HEK293 (cell line): ENCODE measurements around the gene ZNF35.

Experiments used
- CTCF ChIA-PET: fragments of 350-600 bp; formaldehyde crosslinking; extraction: SDS; loops from one replicate; lab custom pipeline; 2021; ENCODE audit warnings: antibody characterized with exemption; lab: Yijun Ruan, JAX
- POLR2A ChIA-PET: fragments of 300-600 bp; formaldehyde crosslinking; extraction: SDS; loops from one replicate; lab custom pipeline; 2020; ENCODE audit warnings: antibody characterized with exemption, inconsistent platforms; lab: Yijun Ruan, JAX
- H3K27ac ChIP-seq: fragments of 200-500 bp; sonication (Bioruptor generic); 2 replicates; pipeline ENCODE4 v1.5.1; 2014; ENCODE audit warnings: low read depth, low read length, control low read depth, inconsistent platforms; ENCODE audit errors: extremely low read depth
- H3K36me3 ChIP-seq, 2 experiments: fragments of 200-500 bp in 1 of 2; sonication (Bioruptor generic) in 1 of 2; 1 replicate in 1 of 2; 2 replicates in 1 of 2; pipeline ENCODE4 v1.5.1; 2014 to 2017; ENCODE audit warnings: inconsistent platforms in 2 of 2, low read length in 2 of 2; ENCODE audit not compliant: control insufficient read depth in 2 of 2, insufficient read depth in 1 of 2
- H3K4me1 ChIP-seq: fragments of 200-500 bp; sonication (Bioruptor generic); 2 replicates; pipeline ENCODE4 v1.5.1; 2014; ENCODE audit warnings: mild to moderate bottlenecking, low read length, inconsistent platforms; ENCODE audit not compliant: control insufficient read depth, insufficient read depth
- H3K4me3 ChIP-seq: 2 replicates; pipeline ENCODE4 v1.5.1; 2011; ENCODE audit warnings: low read depth, mild to moderate bottlenecking, control low read depth, low read length, moderate library complexity
- H3K9me3 ChIP-seq: fragments of 200-500 bp; sonication (Bioruptor generic); 2 replicates; pipeline ENCODE4 v1.5.1; 2014; ENCODE audit warnings: low read depth, low read length, inconsistent platforms; ENCODE audit not compliant: control insufficient read depth, insufficient read depth
- GLIS1 ChIP-seq: fragments of 450-650 bp; formaldehyde crosslinking; IDR thresholded peaks from 2 replicates; pipeline ENCODE4 v1.5.1; 2016; ENCODE audit warnings: missing biosample characterization, missing genetic modification characterization
- KLF1 ChIP-seq: fragments of 450-650 bp; formaldehyde crosslinking; IDR thresholded peaks from 2 replicates; pipeline ENCODE4 v1.5.1; 2016; ENCODE audit warnings: missing biosample characterization, missing genetic modification characterization
- MZF1 ChIP-seq: fragments of 450-650 bp; formaldehyde crosslinking; IDR thresholded peaks from 2 replicates; pipeline ENCODE4 v1.5.1; 2017; ENCODE audit warnings: missing biosample characterization, missing genetic modification characterization, borderline replicate concordance
- PRDM4 ChIP-seq: fragments of 450-650 bp; formaldehyde crosslinking; IDR thresholded peaks from 2 replicates; pipeline ENCODE4 v1.5.1; 2017; ENCODE audit warnings: missing biosample characterization, missing genetic modification characterization
- TCF7L2 ChIP-seq: IDR thresholded peaks from 2 replicates; pipeline ENCODE4 v1.6.1; 2011; ENCODE audit warnings: low read depth, mild to moderate bottlenecking, inconsistent platforms, low read length, moderate library complexity, borderline replicate concordance
- YY2 ChIP-seq: fragments of 450-650 bp; formaldehyde crosslinking; IDR thresholded peaks from 2 replicates; pipeline ENCODE4 v1.5.1; 2016; ENCODE audit warnings: missing biosample characterization, missing genetic modification characterization
- ZBTB10 ChIP-seq: fragments of 450-650 bp; formaldehyde crosslinking; IDR thresholded peaks from 2 replicates; pipeline ENCODE4 v1.5.1; 2016; ENCODE audit warnings: missing biosample characterization, missing genetic modification characterization
- ZBTB44 ChIP-seq: fragments of 450-650 bp; IDR thresholded peaks from 2 replicates; pipeline ENCODE4 v1.5.1; 2018; ENCODE audit warnings: missing biosample characterization, mild to moderate bottlenecking, missing genetic modification characterization
- ZBTB8A ChIP-seq: fragments of 450-650 bp; formaldehyde crosslinking; IDR thresholded peaks from 2 replicates; pipeline ENCODE4 v1.5.1; 2016; ENCODE audit warnings: missing biosample characterization, missing genetic modification characterization
- ZFHX2 ChIP-seq: fragments of 450-650 bp; formaldehyde crosslinking; conservative IDR thresholded peaks from 2 replicates; pipeline ENCODE4 v1.5.1; 2016; ENCODE audit warnings: missing biosample characterization, missing genetic modification characterization
- ZNF132 ChIP-seq: fragments of 450-650 bp; formaldehyde crosslinking; IDR thresholded peaks from 2 replicates; pipeline ENCODE4 v1.5.1; 2017; ENCODE audit warnings: missing biosample characterization, missing genetic modification characterization, borderline replicate concordance
- ZNF174 ChIP-seq: fragments of 450-650 bp; formaldehyde crosslinking; IDR thresholded peaks from 2 replicates; pipeline ENCODE4 v1.5.0; 2017; ENCODE audit warnings: missing biosample characterization, mild to moderate bottlenecking, missing genetic modification characterization
- ZNF175 ChIP-seq: fragments of 450-650 bp; formaldehyde crosslinking; IDR thresholded peaks from 2 replicates; pipeline ENCODE4 v1.5.1; 2016; ENCODE audit warnings: missing biosample characterization, missing genetic modification characterization
- ZNF184 ChIP-seq: fragments of 450-650 bp; IDR thresholded peaks from 2 replicates; pipeline ENCODE4 v1.5.1; 2018; ENCODE audit warnings: missing biosample characterization, mild to moderate bottlenecking, missing genetic modification characterization
- ZNF19 ChIP-seq: fragments of 450-650 bp; formaldehyde crosslinking; IDR thresholded peaks from 2 replicates; pipeline ENCODE4; 2016; ENCODE audit warnings: missing biosample characterization, missing genetic modification characterization, low read depth
- ZNF302 ChIP-seq: fragments of 450-650 bp; formaldehyde crosslinking; IDR thresholded peaks from 2 replicates; pipeline ENCODE4 v1.5.1; 2016; ENCODE audit warnings: missing biosample characterization, missing genetic modification characterization, low read depth
- ZNF398 ChIP-seq: fragments of 450-650 bp; formaldehyde crosslinking; IDR thresholded peaks from 2 replicates; pipeline ENCODE4 v1.5.1; 2017; ENCODE audit warnings: missing biosample characterization, missing genetic modification characterization
- ZNF433 ChIP-seq: fragments of 450-650 bp; formaldehyde crosslinking; IDR thresholded peaks from 2 replicates; pipeline ENCODE4 v1.5.1; 2016; ENCODE audit warnings: missing biosample characterization, missing genetic modification characterization, low read depth
- ZNF501 ChIP-seq: fragments of 450-650 bp; formaldehyde crosslinking; IDR thresholded peaks from 2 replicates; pipeline ENCODE4 v1.5.1; 2016; ENCODE audit warnings: missing biosample characterization, missing genetic modification characterization
- ZNF544 ChIP-seq: fragments of 450-650 bp; formaldehyde crosslinking; IDR thresholded peaks from 2 replicates; pipeline ENCODE4 v1.5.0; 2017; ENCODE audit warnings: missing biosample characterization, missing genetic modification characterization
- ZNF580 ChIP-seq: fragments of 450-650 bp; formaldehyde crosslinking; IDR thresholded peaks from 2 replicates; pipeline ENCODE4 v1.5.1; 2016; ENCODE audit warnings: missing biosample characterization, missing genetic modification characterization
- ZNF596 ChIP-seq: fragments of 450-650 bp; IDR thresholded peaks from 2 replicates; pipeline ENCODE4 v1.5.0; 2018; ENCODE audit warnings: missing biosample characterization, mild to moderate bottlenecking, missing genetic modification characterization, moderate library complexity
- ZNF645 ChIP-seq: fragments of 450-650 bp; formaldehyde crosslinking; IDR thresholded peaks from 2 replicates; pipeline ENCODE4; 2016; ENCODE audit warnings: missing biosample characterization, missing genetic modification characterization
- ZNF704 ChIP-seq: fragments of 450-650 bp; formaldehyde crosslinking; IDR thresholded peaks from 2 replicates; pipeline ENCODE4 v1.5.1; 2016; ENCODE audit warnings: missing biosample characterization, missing genetic modification characterization
- ZNF707 ChIP-seq: fragments of 450-650 bp; formaldehyde crosslinking; IDR thresholded peaks from 2 replicates; pipeline ENCODE4 v1.5.1; 2016; ENCODE audit warnings: missing biosample characterization, missing genetic modification characterization
- ZNF843 ChIP-seq: fragments of 450-650 bp; formaldehyde crosslinking; IDR thresholded peaks from 2 replicates; pipeline ENCODE4 v1.5.1; 2016; ENCODE audit warnings: missing biosample characterization, missing genetic modification characterization

The ZNF35 gene

GRCh38 chr3:44624749-44625480, 23.6 kb upstream of the ZNF35 start, which contains the start of gene ZNF197:
Gene ZNF197, plus strand, starts transcription at chr3:44625036. Its CDS starts 4,119 bp downstream, at chr3:44629155.
- H3K9me3 ChIP-seq = no peaks in the 10 kb centered on the region
- H3K27ac ChIP-seq = peak within 1 kb of the TSS; percentile 42; the same call in 1 of the 2 replicates
- H3K36me3 ChIP-seq = peaks cover 0 to 25% of the 10 kb centered on the region in 2 experiments; a peak in 1 of 3 replicates
- no peaks in the 10 kb centered on the region for H3K4me1 ChIP-seq
- ChIA-PET CTCF (interaction anchor here (0.7 to 1.9 kb wide), 2 partner anchors 24 to 378 kb away, joined by 4 to 5 read pairs; partner anchors contain the start of gene ZNF35), POLR2A (interaction anchor here (0.6 to 3.0 kb wide), 4 partner anchors 24 to 370 kb away, joined by 3 to 21 read pairs (median 4); partner anchors contain the start of gene ZNF35)
- H3K4me3 ChIP-seq = peak within 1 kb of the TSS; percentile 62
- TF ChIP-seq ZNF398 (no peak), ZBTB10 (tag by site-specific recombination) (peak; percentile 61; the same call in 1 of the 2 replicates), ZNF707 (tag by site-specific recombination) (no peak), YY2 (no peak), ZNF175 (tag by site-specific recombination) (no peak), PRDM4 (no peak), ZBTB44 (tag by site-specific recombination) (no peak), ZNF132 (no peak), ZNF544 (tag by site-specific recombination) (no peak), ZNF704 (no peak), ZNF645 (tag by site-specific recombination) (no peak), ZNF580 (tag by site-specific recombination) (peak; percentile 75; the same call in 1 of the 2 replicates), GLIS1 (tag by site-specific recombination) (no peak), ZNF184 (tag by site-specific recombination) (no peak), ZNF596 (no peak), ZNF433 (tag by site-specific recombination) (no peak), ZNF843 (tag by site-specific recombination) (no peak), MZF1 (tag by site-specific recombination) (no peak), ZNF302 (tag by site-specific recombination) (no peak), ZFHX2 (peak; percentile 29; the same call in 1 of the 2 replicates), ZNF501 (tag by site-specific recombination) (no peak), ZNF174 (tag by site-specific recombination) (no peak), ZNF19 (tag by site-specific recombination) (no peak), TCF7L2 (no peak), KLF1 (tag by site-specific recombination) (peak; percentile 51), ZBTB8A (tag by site-specific recombination) (peak; percentile 37; the same call in 1 of the 2 replicates)
